ENCODE results near the gene RTN4RL2.

RTN4RL2 gene

GRCh38 chr11:57481915-57482781 lies 21.8 kb downstream of the RTN4RL2 start:
- DNase-seq, result no peak

DNA sequence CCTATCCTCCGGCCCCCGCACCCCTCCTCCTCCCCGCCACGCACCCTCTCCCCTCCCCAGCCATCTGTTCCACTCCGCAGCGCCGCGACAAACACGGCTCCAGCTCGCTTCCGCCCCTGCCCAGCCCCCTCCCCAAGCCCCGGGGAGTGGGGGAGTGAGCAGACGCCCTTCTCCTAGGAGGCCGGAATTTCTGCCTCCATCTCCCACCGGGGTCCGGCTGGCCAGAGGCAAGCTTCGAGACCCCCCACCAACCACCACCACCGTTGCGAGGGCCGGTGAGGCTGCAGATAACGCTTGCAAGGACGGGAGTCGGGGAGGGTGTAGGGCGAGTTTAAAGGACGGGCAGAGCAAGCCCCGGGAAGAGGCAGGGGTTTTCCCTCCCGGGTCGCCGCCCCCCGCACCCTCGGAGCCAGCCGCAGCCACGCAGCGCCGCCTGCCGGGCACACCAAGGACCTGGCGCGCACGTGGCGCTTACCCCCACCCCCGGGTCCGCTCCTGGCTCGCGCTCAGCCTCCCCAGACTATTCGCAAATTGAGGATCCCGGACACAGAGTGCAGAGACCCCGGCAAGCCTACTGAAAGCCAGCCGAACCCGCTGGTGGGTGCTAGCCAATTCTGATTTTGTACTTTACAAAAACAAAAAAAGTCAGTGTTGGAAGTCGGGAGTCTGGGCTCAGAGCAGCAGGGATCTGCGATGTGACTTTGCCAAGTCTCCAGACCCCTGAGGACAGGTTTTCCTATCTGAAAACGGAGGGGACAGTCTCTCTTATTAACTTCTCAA lies 22.6 kb downstream of the RTN4RL2 start:
- peak; percentile 60 to 61 for DNase-seq

GRCh38 chr11:57483562-57483918 lies 23.2 kb downstream of the RTN4RL2 start:
- DNase-seq, result no peak

DNA sequence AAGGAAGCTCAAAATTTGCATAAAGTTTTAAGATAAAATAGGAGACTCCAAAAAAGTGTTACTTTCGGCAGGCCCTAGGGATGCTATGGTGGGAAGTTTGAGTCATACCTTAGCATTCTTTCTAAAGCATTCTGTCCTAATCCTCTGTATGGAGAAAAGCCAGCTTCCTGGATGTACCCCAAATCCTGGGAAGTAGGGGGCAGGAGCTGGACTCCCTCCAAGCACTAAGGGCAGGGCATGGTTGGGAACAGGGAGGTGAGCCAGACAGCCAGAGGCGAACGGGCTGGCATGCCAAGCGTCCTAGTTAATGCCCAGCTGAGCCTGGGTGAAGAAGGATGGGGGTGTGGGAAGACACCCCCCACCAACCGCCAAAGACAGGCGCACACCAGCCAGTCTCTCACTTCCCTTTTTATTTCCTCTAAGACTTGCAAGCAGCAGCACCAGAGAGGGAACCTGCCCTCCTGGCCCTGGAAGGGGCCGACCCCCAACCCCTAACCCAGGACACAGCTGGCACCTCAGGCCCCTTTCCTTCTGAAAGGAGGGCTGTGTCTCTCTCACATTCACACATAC lies 23.9 kb downstream of the RTN4RL2 start:
- DNase-seq, result peak in 1 of 2 donors; percentile 43

DNA sequence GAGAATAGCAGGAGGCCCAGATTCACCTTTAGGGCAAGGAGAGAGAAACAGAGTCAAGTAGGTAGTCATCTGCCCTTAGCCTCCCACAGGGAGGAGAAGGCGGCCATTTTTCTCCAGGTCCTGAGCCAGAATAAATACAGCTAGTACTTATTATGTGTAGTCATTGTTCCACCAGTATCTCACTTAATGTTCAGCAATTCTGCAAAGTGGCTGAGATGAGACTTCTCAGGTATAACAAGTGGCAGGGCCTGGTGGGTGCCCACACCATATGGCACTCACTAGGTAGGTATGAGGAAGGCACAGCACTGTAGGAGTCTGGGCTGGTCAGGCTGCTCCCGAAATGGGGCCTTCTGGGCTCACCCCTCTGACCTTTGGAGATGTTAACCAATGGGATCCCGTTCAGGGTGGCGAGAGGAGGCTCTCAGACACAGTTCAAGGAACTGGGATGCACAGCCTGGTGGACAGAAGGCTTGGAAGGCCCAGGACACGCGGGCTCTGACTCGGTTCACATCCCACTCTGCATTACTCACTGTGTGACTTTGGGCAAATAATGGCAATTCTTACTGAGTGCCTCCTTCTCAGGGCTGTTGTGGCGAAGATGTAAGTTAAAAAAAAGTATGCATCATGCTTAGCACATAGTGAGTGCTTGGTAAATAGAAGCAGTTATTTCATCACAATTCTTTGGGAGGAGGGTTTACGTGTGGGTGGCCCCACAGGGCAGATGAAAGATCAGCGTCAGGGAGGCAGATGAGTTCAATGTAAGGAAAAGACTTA lies 25.1 kb downstream of the RTN4RL2 start:
- no peak for DNase-seq

DNA sequence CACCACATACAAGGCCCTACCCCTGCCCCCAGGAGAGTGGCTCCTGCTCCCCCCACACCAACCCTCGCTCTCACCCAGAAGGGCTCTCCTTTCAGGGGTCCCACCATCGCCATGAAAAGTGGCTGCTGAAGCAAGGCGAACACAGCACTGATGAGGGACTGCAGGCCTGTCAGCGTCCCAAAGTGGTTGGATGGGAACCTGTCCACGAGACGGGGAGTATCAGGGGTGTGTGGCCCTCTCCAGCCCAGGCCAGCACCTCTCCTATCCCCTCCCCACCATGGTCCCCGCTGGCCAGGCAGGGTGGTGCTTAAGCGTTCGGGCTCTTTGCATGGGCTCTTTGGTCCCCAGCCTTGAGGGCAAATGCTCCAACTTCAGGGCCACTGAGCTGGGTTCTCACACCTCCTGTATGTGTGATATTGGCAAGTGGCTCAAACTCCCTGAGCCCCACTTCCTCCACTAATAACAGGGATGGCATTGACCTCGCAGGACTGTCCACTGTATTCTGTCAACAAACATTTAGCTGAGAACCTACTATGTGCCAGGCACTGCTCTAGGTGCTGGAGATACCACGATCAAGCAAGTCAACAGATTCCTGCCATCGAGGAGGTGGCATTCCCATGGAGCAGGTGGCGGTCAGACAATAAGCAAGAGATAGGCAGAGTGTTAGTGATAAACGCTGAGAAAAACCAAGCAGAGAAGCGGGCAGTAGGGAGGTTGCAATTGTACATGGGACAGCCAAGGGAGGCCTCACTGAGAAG lies 26.9 kb downstream of the RTN4RL2 start:
- DNase-seq, result no peak

- no peak for DNase-seq
Observed at GRCh38 chr11:57487920-57488659, 27.8 kb downstream of the RTN4RL2 start.

DNA sequence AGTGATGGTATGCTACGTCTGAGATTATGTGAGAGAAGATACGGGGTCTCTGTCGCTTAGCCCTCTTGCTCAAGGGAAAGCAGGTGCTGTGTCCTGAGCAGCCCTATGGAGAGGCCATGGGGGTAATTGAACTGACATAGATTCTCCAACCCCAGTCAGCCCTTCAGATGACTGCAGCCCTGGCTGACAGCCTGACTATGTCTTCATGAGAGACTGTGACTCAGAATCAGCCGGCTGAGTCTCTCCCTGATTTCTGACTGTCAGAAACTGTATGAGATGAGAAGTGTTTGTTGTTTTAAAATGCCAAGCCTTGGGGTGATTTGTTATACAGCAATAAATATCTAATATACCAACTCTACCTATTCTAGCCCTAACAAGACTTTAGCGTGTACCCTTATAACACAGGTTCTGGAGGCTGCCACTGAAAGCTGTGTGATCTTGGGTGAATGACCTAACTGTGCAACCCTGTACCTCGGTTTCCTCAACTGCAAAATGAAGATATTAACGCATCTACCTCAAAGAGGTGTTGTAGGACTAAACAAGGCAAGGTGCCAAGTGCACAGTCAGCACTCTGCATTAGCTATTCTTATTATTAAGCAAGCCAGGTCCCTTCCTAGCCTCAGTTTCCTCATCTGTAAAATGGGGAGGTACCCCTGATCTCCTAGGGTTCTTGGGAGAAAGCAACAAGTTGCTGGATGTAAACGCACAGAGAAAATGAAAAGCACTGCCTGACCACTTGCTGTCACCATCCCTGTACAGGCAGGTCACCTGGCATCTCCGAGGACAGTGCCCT lies 30.3 kb downstream of the RTN4RL2 start:
- no peak for DNase-seq

- peak; percentile 43 to 52 for DNase-seq
Observed at GRCh38 chr11:57491371-57492061, 31.2 kb downstream of the RTN4RL2 start.

DNA sequence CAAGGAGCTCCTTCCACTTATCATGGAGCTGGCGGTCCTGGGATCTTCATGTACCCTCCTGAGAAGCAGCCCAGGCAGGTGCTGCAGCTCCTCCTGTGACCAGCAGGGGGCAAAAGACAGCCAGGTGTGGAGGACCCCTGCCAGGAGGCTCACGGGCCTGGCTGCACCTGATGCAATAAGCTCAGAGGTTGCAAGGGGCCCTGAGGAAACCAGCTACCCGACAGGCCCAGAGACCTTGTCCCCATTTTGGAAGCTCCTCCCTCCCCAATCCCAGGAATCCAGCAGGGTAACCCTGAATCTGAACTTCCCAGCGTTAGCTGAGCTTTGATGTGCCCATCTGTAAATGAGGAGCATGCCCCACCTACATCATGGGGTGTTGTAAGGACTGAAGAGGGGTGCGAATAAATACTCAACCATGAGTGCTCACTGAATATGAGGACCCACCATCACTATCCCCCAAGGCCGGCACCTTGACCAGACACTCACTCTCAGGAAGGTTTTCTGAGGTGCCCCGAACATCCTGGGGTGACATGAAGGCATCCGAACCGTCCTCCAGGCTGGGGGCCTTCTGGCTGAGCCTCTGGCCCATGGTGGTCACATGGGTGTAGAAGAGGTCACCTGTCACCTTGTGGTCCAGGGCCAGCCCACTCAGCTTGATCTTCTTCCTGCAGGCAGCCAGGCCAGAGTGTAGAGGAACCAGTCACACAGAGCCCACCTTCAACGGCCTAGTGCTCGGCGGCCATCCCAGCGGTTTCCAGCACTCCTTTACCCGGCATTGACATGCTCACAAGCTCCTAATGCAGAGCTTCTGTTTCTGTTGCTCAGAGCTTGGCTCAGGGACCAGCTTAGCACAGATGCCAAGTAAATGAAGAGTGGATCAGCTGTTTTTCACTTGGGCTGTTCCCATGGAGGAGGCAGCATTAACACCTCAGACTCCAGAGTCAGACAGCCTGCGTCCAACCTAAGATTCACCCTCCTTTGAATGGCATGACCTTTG lies 33.5 kb downstream of the RTN4RL2 start:
- peak; percentile 67 to 75 for DNase-seq

DNA sequence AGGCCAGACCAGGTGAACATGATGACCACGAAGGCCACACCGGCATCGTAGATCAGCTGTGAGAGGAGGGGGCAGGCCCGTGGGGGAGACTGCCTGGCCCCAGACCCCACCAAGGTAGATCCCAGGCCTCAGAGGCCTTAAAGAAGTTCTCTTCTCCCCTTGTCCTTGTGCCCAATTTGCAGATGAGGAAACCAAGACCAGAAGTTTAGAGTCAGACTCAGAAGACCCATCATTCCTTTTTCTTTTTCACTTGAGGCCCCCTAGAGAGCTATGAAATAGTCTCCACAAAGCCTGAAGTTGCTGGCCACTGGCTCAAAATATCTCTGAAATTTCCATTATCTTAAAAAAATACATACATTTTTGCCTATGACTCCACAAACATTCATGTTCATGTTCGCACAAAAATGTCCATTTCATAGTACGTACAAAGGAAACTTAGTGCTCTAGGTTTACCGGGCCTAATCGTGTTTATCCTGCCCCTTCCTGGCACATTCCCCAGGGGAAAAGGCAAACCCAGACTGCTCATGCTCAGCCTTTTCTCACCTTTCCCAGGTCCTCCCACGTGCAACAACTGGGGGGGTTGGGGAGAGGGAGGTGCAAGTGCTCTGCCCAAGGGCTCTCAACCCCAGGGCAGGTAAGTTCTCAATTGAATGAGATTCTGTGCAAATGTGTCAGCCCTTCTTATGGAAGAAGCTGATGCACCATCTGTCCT lies 35.9 kb downstream of the RTN4RL2 start:
- DNase-seq, result no peak

- DNase-seq, result no peak
Observed at GRCh38 chr11:57497303-57498247, 37.2 kb downstream of the RTN4RL2 start.

DNA sequence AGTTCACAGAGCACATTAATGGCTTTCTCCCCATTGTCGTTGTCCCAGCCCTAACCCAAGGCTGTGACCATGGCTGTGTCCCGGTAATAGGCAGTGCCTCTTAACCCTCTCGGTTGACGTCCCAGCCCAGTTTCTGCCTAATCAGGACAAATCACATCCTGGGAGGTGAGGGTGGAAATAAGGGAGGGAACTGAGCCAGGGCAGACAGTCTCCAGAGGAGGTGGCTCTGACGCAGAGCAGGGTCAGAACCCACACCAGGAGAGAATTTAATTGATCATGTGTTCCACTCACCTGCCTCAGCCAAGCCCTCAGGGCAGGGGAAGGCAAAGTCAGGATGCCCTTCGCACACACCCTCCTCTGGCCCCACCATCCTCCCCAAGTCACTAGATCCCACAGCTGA lies 38.2 kb downstream of the RTN4RL2 start:
- DNase-seq, result no peak

DNA sequence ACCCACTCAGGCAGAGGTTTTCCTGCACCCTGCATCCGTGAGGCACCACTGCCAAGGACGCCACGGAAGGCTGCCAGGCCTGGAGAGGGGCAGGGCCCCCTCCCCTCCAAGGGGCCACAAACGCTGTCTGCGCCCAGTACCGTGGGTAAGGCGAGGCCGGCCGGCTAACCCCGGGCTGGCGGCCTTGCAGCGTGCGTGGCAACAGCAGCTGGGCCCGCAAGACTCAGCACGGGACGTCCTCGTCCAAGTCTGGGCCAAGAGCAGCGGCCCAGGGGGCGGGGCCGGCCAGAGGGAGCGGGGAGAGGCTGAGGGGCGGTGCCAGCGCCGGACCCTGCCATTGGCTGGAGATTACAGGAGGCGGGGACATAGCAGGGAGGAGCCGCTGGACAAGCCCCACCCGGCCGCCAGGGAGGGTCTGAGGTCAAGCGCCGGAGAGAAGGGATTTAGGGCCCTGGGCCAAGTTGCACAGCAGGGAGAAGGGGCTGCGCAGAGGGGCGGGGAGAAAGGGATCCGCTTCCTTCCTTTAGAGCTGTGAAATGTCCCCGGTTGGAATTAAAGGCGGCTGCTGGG lies 39.2 kb downstream of the RTN4RL2 start:
- peak; percentile 37 to 77 for DNase-seq

GRCh38 chr11:57499983-57500461 lies 39.7 kb downstream of the RTN4RL2 start:
- no peak for DNase-seq

- DNase-seq, result no peak
Observed at GRCh38 chr11:57500515-57500914, 40.2 kb downstream of the RTN4RL2 start.

Measured in CD4-positive, alpha-beta T cell treated with Interleukin-1 beta for 1 hour (primary cell).